Esophagus squamous epithelium (tissue), 5 donors: Measurements from ENCODE around the gene NUDT1. TPM values are rescaled to one million over a fixed set of nuclear protein-coding genes. Genes with fewer than 3 reads are reported as not detected.

ENCODE experiments used
- DNase-seq: peaks from one replicate; lab custom pipeline; 2025; lab: John Stamatoyannopoulos, UW
- H3K27ac ChIP-seq, 4 donors: fragments of 200-600 bp; sonication (generic); one replicate each; pipeline ENCODE4 v1.5.1; 2016 to 2019; ENCODE audit warnings: mild to moderate bottlenecking in 1 of 4
- H3K27me3 ChIP-seq, 4 donors: fragments of 200-600 bp; sonication (generic); 1 replicate in 3 of 4; 2 replicates in 1 of 4; pipeline versions ENCODE4 v1.5.1 to v1.6.0; 2017 to 2021; ENCODE audit warnings: antibody characterized with exemption in 1 of 4
- H3K36me3 ChIP-seq, 3 donors: fragments of 200-600 bp; sonication (generic); one replicate each; pipeline ENCODE4 v1.5.1; 2016 to 2019
- H3K4me1 ChIP-seq, 3 donors: fragments of 200-600 bp; sonication (generic); one replicate each; pipeline ENCODE4 v1.5.1; 2017 to 2019
- H3K4me3 ChIP-seq, 4 donors: fragments of 200-600 bp; sonication (generic); 1 replicate in 3 of 4; 2 replicates in 1 of 4; pipeline ENCODE4 v1.5.1; 2016 to 2019; ENCODE audit warnings: mild to moderate bottlenecking in 2 of 4, moderate library complexity in 1 of 4
- H3K9me3 ChIP-seq, 3 donors: fragments of 200-600 bp; sonication (generic); one replicate each; pipeline ENCODE4 v1.5.1; 2016 to 2019
- CTCF ChIP-seq, 6 experiments: fragments of 450-650 bp in 4 of 6; fragments of 200-600 bp in 2 of 6; sonication (generic) in 2 of 6; IDR thresholded peaks; one replicate each; pipeline ENCODE4 v1.5.1; 2016 to 2019; ENCODE audit warnings: antibody characterized with exemption in 6 of 6, mild to moderate bottlenecking in 4 of 6, moderate library complexity in 4 of 6
- POLR2A ChIP-seq, 4 donors: fragments of 450-650 bp; IDR thresholded peaks; one replicate each; pipeline ENCODE4 v1.6.1; 2017; ENCODE audit warnings: antibody characterized with exemption in 4 of 4, mild to moderate bottlenecking in 4 of 4, moderate library complexity in 3 of 4
- WGBS, 2 donors: methylation state at CpG; one replicate each; pipeline ENCODE4 v1.1.5; 2018; 5-methylcytosine and 5-hydroxymethylcytosine counted together
- intact Hi-C: fragments of 100-400 bp; cut with DNase I; formaldehyde crosslinking; loops from one replicate; pipeline ENCODE4 v1.15.0; 2022
- total RNA-seq, 4 donors: library from RNA; depleted of rRNA; stranded (reverse); fragments of >200 nt; gene quantifications; one replicate each; pipeline ENCODE4 v1.1.0, GENCODE V29; 2016
- donor health status: DM: yes; HTN: yes; CAD: no.

The NUDT1 gene
- total RNA-seq: 10 to 100 TPM; 16.3 to 51.7 (median 28.2) TPM

- peaks cover 6 to 30% (median 7%) of the 10 kb centered on the region in 3 donors for H3K36me3 ChIP-seq
- no peak for DNase-seq
- intact Hi-C loops: loop anchor here (10.0 kb wide), 1 partner anchor 113 kb away; the partner anchor contains the start of gene EIF3B
- H3K4me1 ChIP-seq: peaks cover 7 to 45% (median 19%) of the 10 kb centered on the region in 3 donors
- peak within 1 kb of the TSS; percentile 63 to 91 (median 83) for H3K27ac ChIP-seq
- H3K9me3 ChIP-seq: no peaks in the 10 kb centered on the region
- TF ChIP-seq CTCF (IDR thresholded peaks at IDR 0.05) (no peak), POLR2A (IDR thresholded peaks at IDR 0.05) (peak in 2 of 4 donors; percentile 51 to 66)
- peak within 1 kb of the TSS; percentile 60 to 100 (median 96) for H3K4me3 ChIP-seq
- H3K27me3 ChIP-seq: no peaks in the 10 kb centered on the region
- WGBS, 2 donors: 0 to 1% methylated on average over 7 to 20 of the region's 81 CpGs
Measured at GRCh38 chr7:2241580-2242540, at the start of gene NUDT1, which contains the start of gene MRM2. Gene NUDT1, plus strand, starts transcription at chr7:2242226. Its CDS starts 2,349 bp downstream, at chr7:2244575. Gene MRM2, minus strand, starts transcription at chr7:2242205. Its CDS starts 36 bp downstream, at chr7:2242169.

GRCh38 chr7:2192831-2193534 lies 49.0 kb upstream of the NUDT1 start:
- no peak overlapping the region for H3K27ac ChIP-seq
- no peak for DNase-seq
- peaks cover 0 to 4% (median 0%) of the 10 kb centered on the region in 3 donors for H3K9me3 ChIP-seq
- no peak overlapping the region for H3K4me3 ChIP-seq
- H3K4me1 ChIP-seq: peaks cover 0 to 15% (median 5%) of the 10 kb centered on the region in 3 donors
- intact Hi-C loops: no loop called here
- H3K36me3 ChIP-seq: peaks cover 0 to 31% (median 0%) of the 10 kb centered on the region in 3 donors
- TF ChIP-seq CTCF (IDR thresholded peaks at IDR 0.05): no peak
- TF ChIP-seq POLR2A (IDR thresholded peaks at IDR 0.05): no peak
- no peaks in the 10 kb centered on the region for H3K27me3 ChIP-seq
- 73 to 84% methylated on average over 10 to 15 of the region's 18 CpGs for WGBS, 2 donors

GRCh38 chr7:2193575-2194305 lies 48.3 kb upstream of the NUDT1 start:
- no peak for TF ChIP-seq CTCF (IDR thresholded peaks at IDR 0.05)
- no peak for TF ChIP-seq POLR2A (IDR thresholded peaks at IDR 0.05)
- H3K36me3 ChIP-seq: peaks cover 0 to 38% (median 0%) of the 10 kb centered on the region in 3 donors
- H3K27me3 ChIP-seq: no peaks in the 10 kb centered on the region
- WGBS, 2 donors: 87 to 91% methylated on average over 14 to 16 of the region's 19 CpGs
- intact Hi-C loops: no loop called here
- peaks cover 0 to 4% (median 0%) of the 10 kb centered on the region in 3 donors for H3K9me3 ChIP-seq
- peaks cover 0 to 15% (median 5%) of the 10 kb centered on the region in 3 donors for H3K4me1 ChIP-seq
- H3K4me3 ChIP-seq: no peak overlapping the region
- H3K27ac ChIP-seq: no peak overlapping the region
- no peak for DNase-seq

GRCh38 chr7:2195400-2196246 lies 46.4 kb upstream of the NUDT1 start:
- peaks cover 0 to 15% (median 5%) of the 10 kb centered on the region in 3 donors for H3K4me1 ChIP-seq
- H3K27ac ChIP-seq: no peak overlapping the region
- 53 to 57% methylated on average over 10 to 11 of the region's 13 CpGs for WGBS, 2 donors
- TF ChIP-seq POLR2A (IDR thresholded peaks at IDR 0.05) (no peak), CTCF (IDR thresholded peaks at IDR 0.05) (no peak)
- no peaks in the 10 kb centered on the region for H3K9me3 ChIP-seq
- intact Hi-C loops: no loop called here
- no peaks in the 10 kb centered on the region for H3K27me3 ChIP-seq
- no peak overlapping the region for H3K4me3 ChIP-seq
- peaks cover 0 to 51% (median 7%) of the 10 kb centered on the region in 3 donors for H3K36me3 ChIP-seq
- no peak for DNase-seq
